Kidney tubule cell (primary cell): ENCODE data around the gene WIPF1.
A peak's percentile ranks its signal among the peaks of the same experiment; 100 is the strongest.

Experiments used
- DNase-seq: peaks from one replicate; pipeline ENCODE4 v3.0.0-alpha.2; 2018; ENCODE audit warnings: low spot score

Gene WIPF1

GRCh38 chr2:174621323-174621722 lies 23.7 kb upstream of the WIPF1 start:
- DNase-seq, result no peak

- no peak for DNase-seq
Observed at GRCh38 chr2:174618179-174618578, 20.6 kb upstream of the WIPF1 start.

DNA sequence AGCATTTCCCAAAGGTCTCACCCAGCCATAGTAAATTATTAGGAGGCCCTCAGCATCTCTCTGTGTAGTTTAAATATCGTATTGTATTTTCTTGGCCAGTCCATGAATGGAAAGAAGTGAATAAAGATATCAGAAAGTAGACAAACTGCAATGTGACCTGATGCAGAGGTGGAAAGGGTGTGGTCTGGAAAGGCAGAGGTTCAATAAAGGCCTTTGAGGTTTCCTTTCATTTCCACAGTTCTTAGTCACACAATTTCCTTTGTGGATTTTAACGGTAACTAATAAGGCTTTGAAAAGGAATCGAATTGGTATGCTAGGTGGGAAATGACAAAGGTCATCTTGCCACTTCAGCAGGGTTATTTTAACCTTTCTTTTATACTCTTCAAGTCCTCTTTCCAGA lies 20.1 kb upstream of the WIPF1 start:
- DNase-seq, result no peak

GRCh38 chr2:174617120-174617519 lies 19.5 kb upstream of the WIPF1 start:
- no peak for DNase-seq

GRCh38 chr2:174615871-174616436 lies 18.4 kb upstream of the WIPF1 start:
- DNase-seq, result peak; percentile 63

DNA sequence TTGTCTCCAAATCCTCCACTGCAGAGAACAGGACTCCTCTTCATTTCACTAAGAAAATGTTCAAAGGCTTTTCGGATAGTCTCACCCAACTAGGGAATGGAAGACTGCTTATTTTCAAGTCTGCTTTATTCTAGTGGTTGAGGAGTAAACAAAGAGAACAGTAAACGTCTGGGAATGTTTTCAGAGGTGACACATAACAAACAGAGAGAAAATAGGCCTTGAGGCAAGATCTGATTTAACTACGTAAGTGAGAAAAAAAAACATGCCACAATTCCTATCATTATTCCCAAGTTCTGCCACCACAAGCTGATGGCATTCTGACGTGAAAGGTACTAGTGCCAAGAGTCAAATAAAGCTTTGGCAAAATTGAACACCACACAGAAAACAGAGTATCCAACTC lies 16.7 kb upstream of the WIPF1 start:
- DNase-seq, result peak; percentile 68

- no peak for DNase-seq
Observed at GRCh38 chr2:174613531-174613930, 15.9 kb upstream of the WIPF1 start.

DNA sequence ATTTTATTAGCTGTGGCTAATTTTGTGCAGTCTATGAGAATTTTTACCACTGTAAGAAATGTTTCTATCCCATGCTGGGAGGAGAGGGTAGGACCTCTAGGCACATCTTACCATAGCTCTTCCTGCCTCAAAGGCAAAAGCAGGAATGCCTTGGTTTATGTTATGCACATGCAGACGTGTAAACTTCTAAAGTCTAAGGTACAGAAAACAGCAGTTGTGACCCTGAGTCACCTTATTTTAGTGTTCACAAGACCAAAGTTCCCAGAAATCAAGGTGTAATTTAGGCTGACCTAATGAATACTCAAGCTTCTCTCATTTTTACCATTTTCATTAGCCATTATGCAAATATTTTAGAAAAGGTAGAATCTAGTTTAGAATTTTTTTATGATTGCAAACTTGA lies 15.4 kb upstream of the WIPF1 start:
- no peak for DNase-seq

DNA sequence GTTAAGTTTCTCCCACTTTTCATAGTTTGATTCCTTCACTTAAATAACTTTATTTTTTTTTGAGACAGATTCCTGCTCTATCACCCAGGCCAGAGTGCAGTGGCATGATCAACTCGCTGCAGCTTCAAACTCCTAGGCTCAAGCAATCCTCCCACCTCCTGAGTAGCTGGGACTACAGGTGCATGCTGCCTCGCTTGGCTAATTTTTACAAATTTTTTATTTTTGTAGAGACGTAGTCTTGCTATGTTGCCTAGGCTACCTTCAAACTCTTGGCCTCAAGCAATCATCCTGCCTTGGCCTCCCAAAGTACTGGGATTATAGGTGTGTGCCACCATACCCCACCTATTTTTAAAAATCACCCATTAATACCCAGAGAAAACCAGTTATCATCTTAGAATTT lies 14.2 kb upstream of the WIPF1 start:
- DNase-seq, result no peak

GRCh38 chr2:174611006-174611405 lies 13.4 kb upstream of the WIPF1 start:
- DNase-seq, result no peak

GRCh38 chr2:174610243-174610995 lies 12.8 kb upstream of the WIPF1 start:
- no peak for DNase-seq

DNA sequence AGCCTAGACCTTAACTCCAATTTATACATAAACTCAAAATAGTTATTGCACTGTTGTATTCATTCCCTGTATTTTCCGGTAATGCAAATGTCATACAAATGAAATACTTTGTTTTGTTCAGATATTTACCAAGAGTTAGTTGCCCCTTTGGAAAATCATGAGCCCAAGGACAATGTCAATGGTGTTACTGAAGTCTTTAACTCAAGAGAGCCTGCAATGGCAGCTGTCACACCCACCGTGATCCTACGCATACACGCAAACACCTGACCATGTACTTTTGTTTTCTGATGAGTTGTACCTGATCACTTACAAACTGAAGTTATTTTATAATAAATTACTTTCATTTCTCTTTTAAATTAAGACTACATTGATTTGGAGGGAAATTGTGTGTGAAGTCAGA lies 11.7 kb upstream of the WIPF1 start:
- DNase-seq, result no peak

DNA sequence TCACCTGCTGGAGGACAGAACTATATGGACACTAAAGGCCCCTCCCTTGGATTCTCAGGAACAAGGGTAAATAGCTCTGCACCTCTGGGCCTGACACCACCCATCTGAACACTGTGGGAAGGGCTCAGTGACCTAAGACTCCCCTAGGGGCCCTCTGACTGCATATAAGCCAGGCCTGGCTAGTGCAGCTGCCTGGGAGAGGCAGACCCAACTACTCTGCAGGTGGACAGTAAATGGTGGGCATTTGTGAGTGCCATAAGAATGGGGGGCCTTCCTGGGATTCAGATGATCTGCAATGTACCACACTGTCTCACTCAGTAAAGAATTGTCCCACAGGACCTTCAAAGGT lies 11.2 kb upstream of the WIPF1 start:
- DNase-seq, result no peak

- DNase-seq, result no peak
Observed at GRCh38 chr2:174607989-174608865, 10.6 kb upstream of the WIPF1 start.

- no peak for DNase-seq
Observed at GRCh38 chr2:174607584-174607983, 10.0 kb upstream of the WIPF1 start.

- peak; percentile 77 for DNase-seq
Observed at GRCh38 chr2:174606336-174606735, 8.7 kb upstream of the WIPF1 start.

DNA sequence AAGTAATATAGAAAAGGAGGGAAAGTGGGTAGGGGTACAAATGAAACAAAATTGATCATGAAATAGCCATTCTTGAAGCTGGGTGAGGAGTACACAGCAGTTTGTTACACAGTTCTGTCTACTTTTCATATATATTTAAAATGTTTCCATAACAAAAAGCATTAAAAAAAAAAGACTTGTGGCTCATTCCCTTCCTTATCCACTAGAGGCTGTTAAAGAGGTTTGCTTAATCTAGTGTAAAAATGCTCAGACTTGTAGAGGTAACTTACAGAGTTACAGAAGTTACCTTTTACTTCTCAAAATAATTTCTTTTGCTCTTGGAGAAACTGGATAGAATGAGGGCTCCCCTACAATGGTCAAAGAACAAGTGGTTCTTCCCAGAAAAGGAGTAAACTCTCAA lies 8.1 kb upstream of the WIPF1 start:
- peak; percentile 36 for DNase-seq

DNA sequence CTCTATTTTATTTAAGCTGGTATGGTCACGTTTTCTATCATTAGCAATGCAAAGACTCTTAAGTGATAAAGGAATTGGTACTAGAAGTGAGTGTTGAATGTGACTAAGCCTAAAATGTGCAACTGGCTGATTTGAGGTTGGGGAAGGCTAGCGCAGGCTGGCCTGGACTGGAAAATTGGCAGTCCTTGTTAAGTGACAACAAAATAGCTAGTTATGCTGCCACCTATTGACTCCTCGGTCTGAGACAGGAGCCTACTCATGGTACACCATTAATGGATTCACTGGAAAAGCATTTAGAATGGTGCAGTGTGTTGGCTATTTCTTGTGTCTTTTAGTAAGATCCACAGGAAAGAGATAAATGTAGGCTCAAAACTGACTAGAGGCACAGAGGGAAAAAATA lies 5.7 kb upstream of the WIPF1 start:
- DNase-seq, result peak; percentile 39

DNA sequence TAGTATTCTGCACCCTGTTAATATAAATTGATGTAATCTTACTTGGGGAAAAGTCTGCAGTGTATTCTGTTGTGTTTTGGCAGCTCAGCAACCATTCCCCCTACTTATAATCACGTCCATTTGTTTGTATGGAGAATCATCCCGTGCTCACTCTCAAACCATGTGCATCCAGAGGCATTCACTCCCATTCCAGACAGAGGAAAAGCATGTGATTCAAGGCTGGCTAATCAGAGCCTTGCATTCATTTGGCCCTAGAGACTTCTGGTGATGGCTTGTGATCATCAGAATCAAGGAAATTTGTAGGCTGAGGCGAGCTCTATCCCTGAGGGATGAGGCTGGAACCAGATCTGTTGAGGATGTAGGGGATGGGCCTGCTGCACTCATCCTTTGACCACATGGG lies 5.1 kb upstream of the WIPF1 start:
- DNase-seq, result no peak

DNA sequence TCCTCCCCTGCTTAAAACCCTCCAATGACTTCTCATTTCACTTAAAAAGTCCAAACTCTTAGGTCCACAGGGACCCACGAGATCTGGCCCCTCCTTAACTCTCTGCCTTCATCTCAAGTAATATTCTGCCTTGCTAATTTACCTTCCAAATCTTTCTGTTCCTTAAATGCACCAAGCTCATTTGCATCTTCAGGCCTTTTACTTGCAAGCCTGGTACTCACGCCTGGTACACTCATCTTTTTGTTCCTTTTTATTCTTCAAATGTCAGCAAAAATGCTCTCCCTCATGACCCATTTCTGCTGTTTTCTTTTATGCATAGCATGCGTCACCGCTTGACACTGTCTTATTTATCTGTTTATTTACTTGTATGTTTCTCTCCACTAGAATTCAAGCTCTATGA lies 2.7 kb upstream of the WIPF1 start:
- DNase-seq, result no peak

GRCh38 chr2:174599310-174599921 lies 1.8 kb upstream of the WIPF1 start:
- DNase-seq, result no peak

DNA sequence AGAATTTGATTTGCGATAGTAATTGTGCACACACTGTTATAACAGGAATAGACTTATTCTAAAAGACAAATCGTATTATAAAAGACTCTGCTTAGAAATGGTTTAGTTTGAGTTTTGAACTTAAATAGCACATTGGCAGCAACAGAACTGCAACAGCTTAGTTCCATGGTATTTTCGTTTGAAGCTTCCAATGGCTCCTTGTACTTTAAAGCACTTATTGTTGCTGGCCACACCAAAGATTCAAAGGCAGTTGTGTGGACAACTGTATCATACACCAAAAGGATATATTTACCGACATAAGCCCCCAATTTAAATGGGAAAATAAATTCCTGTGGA lies 627 bp downstream of the WIPF1 start:
- DNase-seq, result no peak

- DNase-seq, result no peak
Observed at GRCh38 chr2:174595891-174596397, 1.7 kb downstream of the WIPF1 start.
